Measurements from ENCODE around the gene ZCCHC14. TPM values are rescaled to one million over a fixed set of nuclear protein-coding genes. Genes with fewer than 3 reads are reported as not detected.

ZCCHC14 gene
- total RNA-seq, 4 donors from 2014 or later, result 27.7 to 56.1 (median 36.7) TPM

DNA sequence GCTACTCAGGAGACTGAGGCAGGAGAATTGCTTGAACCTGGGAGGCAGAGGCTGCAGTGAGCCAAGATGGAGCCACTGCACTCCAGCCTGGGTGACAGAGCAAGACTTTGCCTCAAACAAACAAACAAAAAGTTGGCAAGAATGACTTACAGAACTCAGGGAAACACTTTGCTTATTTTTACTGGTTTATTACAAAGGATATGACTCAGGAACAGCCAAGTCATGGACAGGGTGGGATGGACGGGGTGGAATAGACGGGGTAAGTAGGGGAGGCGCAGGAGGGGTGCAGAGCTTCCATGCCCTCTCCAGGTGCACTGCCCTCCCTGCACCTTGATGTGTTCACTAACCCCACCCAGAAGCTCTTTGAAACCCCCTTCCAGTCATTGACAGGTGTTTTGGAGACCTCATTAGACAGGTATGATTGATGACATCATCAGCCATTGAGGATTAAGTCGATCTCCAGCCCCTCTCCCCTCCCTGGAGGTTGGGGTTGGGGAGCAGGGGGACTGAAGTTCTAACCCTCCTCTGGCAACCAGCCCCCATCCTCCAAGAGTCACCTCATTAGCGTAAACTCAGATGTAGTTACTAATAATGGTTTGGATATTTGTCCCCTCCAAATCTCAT is 41.3 kb upstream of the ZCCHC14 start:
- no peaks in the 10 kb centered on the region for H3K4me1 ChIP-seq
- intact Hi-C loops (cut with DNase I; ENCODE audit: low total_unique reads), result no loop called here
- in situ Hi-C loops (cut with MboI; ENCODE audit: low pct_ligation_motif_present in 1 of 4, low pct_unique_long_range_greater_than_20kb in 1 of 4, low sequenced_read_pairs in 3 of 4), result no loop called here
- H3K4me3 ChIP-seq, result no peak overlapping the region
- TF ChIP-seq EP300 (IDR thresholded peaks at IDR 0.05; ENCODE audit: low read depth), result no peak
- no peak for TF ChIP-seq POLR2A (IDR thresholded peaks at IDR 0.05)
- TF ChIP-seq CTCF (IDR thresholded peaks at IDR 0.05), result no peak
- no peak for TF ChIP-seq POLR2AphosphoS5 (IDR thresholded peaks at IDR 0.05)
- no peaks in the 10 kb centered on the region for H3K36me3 ChIP-seq
- 61 to 67% methylated on average over 3 to 5 of the region's 5 CpGs for WGBS, 2 donors (ENCODE audit: low coverage in 1 of 2)
- peaks cover 0 to 13% of the 10 kb centered on the region in 2 donors for H3K9me3 ChIP-seq
- H3K27ac ChIP-seq, result no peak overlapping the region
- no peak for DNase-seq
- peaks cover 9% of the 10 kb centered on the region for H3K27me3 ChIP-seq

GRCh38 chr16:87533061-87533460 is 40.2 kb upstream of the ZCCHC14 start:
- H3K9me3 ChIP-seq, result peaks cover 0 to 13% of the 10 kb centered on the region in 2 donors
- in situ Hi-C loops (cut with MboI; ENCODE audit: low pct_ligation_motif_present in 1 of 4, low pct_unique_long_range_greater_than_20kb in 1 of 4, low sequenced_read_pairs in 3 of 4) (no loop called here), intact Hi-C loops (cut with DNase I; ENCODE audit: low total_unique reads) (no loop called here)
- whole genome bisulfite sequencing, 2 donors (ENCODE audit: low coverage in 1 of 2), result 45% methylated on average over 1 of the region's 1 CpG; no CpG with 5 or more reads in 1 of the 2 donors
- no peaks in the 10 kb centered on the region for H3K4me1 ChIP-seq
- H3K36me3 ChIP-seq, result no peaks in the 10 kb centered on the region
- no peak for DNase-seq
- no peak overlapping the region for H3K4me3 ChIP-seq
- H3K27ac ChIP-seq, result no peak overlapping the region
- H3K27me3 ChIP-seq, result peaks cover 6% of the 10 kb centered on the region
- TF ChIP-seq POLR2A (IDR thresholded peaks at IDR 0.05) (no peak), EP300 (IDR thresholded peaks at IDR 0.05; ENCODE audit: low read depth) (no peak), POLR2AphosphoS5 (IDR thresholded peaks at IDR 0.05) (no peak), CTCF (IDR thresholded peaks at IDR 0.05) (no peak)

DNA sequence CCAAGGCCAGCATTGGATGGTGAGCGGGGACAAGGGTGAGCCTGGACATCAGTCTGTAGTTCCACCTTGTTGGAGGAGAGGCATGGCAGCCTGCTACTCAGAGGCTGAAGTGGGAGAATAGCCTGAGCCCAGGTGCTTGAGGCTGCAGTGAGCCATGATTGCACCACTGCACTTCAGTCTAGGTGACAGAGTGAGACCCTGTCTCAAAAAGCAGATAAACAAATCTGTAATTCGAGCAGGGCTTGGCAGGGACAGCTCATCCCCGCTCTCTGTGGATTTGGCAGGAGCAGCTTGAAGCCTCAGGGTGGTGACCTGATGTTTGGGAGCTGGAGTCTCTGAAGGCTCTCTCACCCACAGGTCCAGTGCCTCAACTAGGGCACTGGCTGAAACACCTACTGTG is 38.6 kb upstream of the ZCCHC14 start:
- TF ChIP-seq EP300 (IDR thresholded peaks at IDR 0.05; ENCODE audit: low read depth) (no peak), POLR2A (IDR thresholded peaks at IDR 0.05) (no peak), CTCF (IDR thresholded peaks at IDR 0.05) (no peak), POLR2AphosphoS5 (IDR thresholded peaks at IDR 0.05) (no peak)
- H3K27ac ChIP-seq, result no peak overlapping the region
- WGBS, 2 donors (ENCODE audit: low coverage in 1 of 2), result 45% methylated on average over 2 of the region's 3 CpGs; no CpG with 5 or more reads in 1 of the 2 donors
- H3K27me3 ChIP-seq, result peaks cover 4% of the 10 kb centered on the region
- intact Hi-C loops (cut with DNase I; ENCODE audit: low total_unique reads) (no loop called here), in situ Hi-C loops (cut with MboI; ENCODE audit: low pct_ligation_motif_present in 1 of 4, low pct_unique_long_range_greater_than_20kb in 1 of 4, low sequenced_read_pairs in 3 of 4) (no loop called here)
- no peak overlapping the region for H3K4me3 ChIP-seq
- H3K4me1 ChIP-seq, result no peaks in the 10 kb centered on the region
- peaks cover 0 to 13% of the 10 kb centered on the region in 2 donors for H3K9me3 ChIP-seq
- H3K36me3 ChIP-seq, result no peaks in the 10 kb centered on the region
- no peak for DNase-seq

DNA sequence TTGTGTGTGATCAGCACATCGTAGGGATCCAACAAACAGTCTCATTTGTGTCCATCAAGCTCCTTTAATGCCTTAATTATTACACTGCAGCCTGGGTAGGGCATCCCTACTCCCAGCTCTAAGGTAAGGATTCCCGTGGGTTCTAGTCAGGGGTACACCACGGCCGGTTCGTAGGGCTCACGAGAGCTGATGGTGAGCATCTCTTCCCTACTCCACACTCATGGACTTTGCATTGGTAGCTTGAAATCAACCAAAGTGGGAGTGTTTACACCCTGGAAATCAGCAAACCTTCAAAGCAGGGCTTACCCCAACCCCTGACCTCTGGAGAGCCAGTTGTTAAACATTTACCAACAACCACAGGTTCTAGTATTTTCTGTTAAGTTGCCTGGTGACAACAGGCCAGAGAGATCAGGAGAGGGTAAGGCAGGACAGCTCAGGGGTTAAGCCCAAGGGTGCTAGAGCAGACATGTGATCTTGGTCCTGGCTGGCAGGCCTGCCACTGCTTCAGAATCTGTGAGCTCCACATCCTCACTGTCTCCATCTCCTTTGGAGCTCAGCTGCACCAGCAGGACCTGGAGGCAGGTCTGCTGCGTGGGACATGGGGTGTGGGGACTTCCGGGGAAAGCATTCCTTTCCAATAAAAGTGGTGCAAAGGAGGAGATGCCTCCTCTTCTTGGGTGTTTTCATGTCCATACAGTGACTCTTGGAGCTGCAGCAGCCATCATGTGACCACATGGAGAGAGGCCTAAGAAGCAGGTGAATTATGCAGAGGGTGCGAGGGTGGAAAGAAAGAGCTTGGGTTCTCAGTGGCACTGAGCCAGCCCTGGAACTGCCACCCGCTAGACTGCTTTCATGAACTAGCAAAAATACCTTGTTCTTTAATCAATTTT is 36.1 kb upstream of the ZCCHC14 start:
- Histone ChIP-seq H3K9me3 (peaks cover 0 to 13% of the 10 kb centered on the region in 2 donors), H3K4me3 (no peak overlapping the region), H3K27ac (no peak overlapping the region), H3K36me3 (no peaks in the 10 kb centered on the region), H3K4me1 (no peaks in the 10 kb centered on the region), H3K27me3 (peaks cover 7% of the 10 kb centered on the region)
- no peak for TF ChIP-seq CTCF (IDR thresholded peaks at IDR 0.05)
- TF ChIP-seq POLR2A (IDR thresholded peaks at IDR 0.05), result no peak
- TF ChIP-seq EP300 (IDR thresholded peaks at IDR 0.05; ENCODE audit: low read depth), result no peak
- no peak for TF ChIP-seq POLR2AphosphoS5 (IDR thresholded peaks at IDR 0.05)
- intact Hi-C loops (cut with DNase I; ENCODE audit: low total_unique reads), result no loop called here
- 73 to 100% methylated on average over 2 to 10 of the region's 10 CpGs for WGBS, 2 donors (ENCODE audit: low coverage in 1 of 2)
- DNase-seq, result no peak
- in situ Hi-C loops (cut with MboI; ENCODE audit: low pct_ligation_motif_present in 1 of 4, low pct_unique_long_range_greater_than_20kb in 1 of 4, low sequenced_read_pairs in 3 of 4), result no loop called here

Measured in transverse colon (tissue), 4 donors.